SK-N-MC (cell line): ENCODE data around the gene AATF.

Experiments
- EZH2 ChIP-seq: fragments of 200-600 bp; sonication (generic); IDR thresholded peaks from one replicate; pipeline ENCODE4 v1.6.1; 2017; ENCODE audit warnings: antibody characterized with exemption
- POLR2AphosphoS5 ChIP-seq: IDR thresholded peaks from 2 replicates; pipeline ENCODE4 v1.6.1; 2012; ENCODE audit warnings: mild to moderate bottlenecking, low read depth, low read length, borderline replicate concordance

- no peak for TF ChIP-seq POLR2AphosphoS5
- TF ChIP-seq EZH2: no peak
These were observed 14.5 kb upstream of the AATF start for GRCh38 chr17:36934144-36934691.
